HG03521 (cell line): ENCODE results near the gene PTER.

Experiments
- ATAC-seq: cut with Tn5 transposase; IDR thresholded peaks from one replicate; pipeline ENCODE4 v1.9.1; 2021; ENCODE audit warnings: mild to moderate bottlenecking, moderate library complexity; ENCODE audit not compliant: unreplicated experiment

PTER gene

GRCh38 chr10:16536155-16536554 lies 99.3 kb downstream of the PTER start:
- ATAC-seq, result no peak

GRCh38 chr10:16544099-16544498 lies 107.3 kb downstream of the PTER start:
- ATAC-seq, result no peak

GRCh38 chr10:16544591-16544990 lies 107.8 kb downstream of the PTER start:
- no peak for ATAC-seq

- ATAC-seq, result no peak
Observed at GRCh38 chr10:16545116-16545736, 108.4 kb downstream of the PTER start.

GRCh38 chr10:16547973-16548372 lies 111.2 kb downstream of the PTER start:
- ATAC-seq, result no peak

GRCh38 chr10:16559236-16559773 lies 122.5 kb downstream of the PTER start:
- no peak for ATAC-seq

- ATAC-seq, result no peak
Observed at GRCh38 chr10:16562891-16563290, 126.1 kb downstream of the PTER start.
